Measurements from ENCODE around the gene SPAG8. TPM values are rescaled to one million over a fixed set of nuclear protein-coding genes. Genes with fewer than 3 reads are reported as not detected.

The SPAG8 gene
- total and polyA plus RNA-seq, 10 of the 15 experiments (the other 5 are each of a cell fraction or from before 2014, with no cell fraction given): 0.40 to 1.1 (median 0.72) TPM

GRCh38 chr9:35771534-35771933 is 40.5 kb downstream of the SPAG8 start:
- DNase-seq (ENCODE audit: low read depth, low spot score) (no peak), ATAC-seq (no peak), FAIRE-seq (no peak)
- BruUV-seq (replicated peaks): no TSS peak
- 100% methylated on average over 1 of the region's 1 CpG for WGBS (ENCODE audit: insufficient coverage, insufficient replicate concordance, low lambda C conversion rate, missing lambda C conversion rate)
- Histone ChIP-seq H3K9ac (ENCODE audit: control insufficient read depth, insufficient read depth, low read length) (no peak overlapping the region), H2AFZ (ENCODE audit: control insufficient read depth, low read depth, low read length) (no peak overlapping the region), H3K79me2 (ENCODE audit: control insufficient read depth, insufficient read depth, low read length) (peaks cover 3% of the 10 kb centered on the region; the same call in 1 of the 2 replicates), H3K36me3 (ENCODE audit: control insufficient read depth in 2 of 2, insufficient read depth in 2 of 2, low read length in 1 of 2) (peaks cover 0 to 3% of the 10 kb centered on the region in 2 experiments; a peak in 1 of 4 replicates), H3K27ac (ENCODE audit: control insufficient read depth, insufficient read depth) (no peak overlapping the region), H3K9me3 (replicated peaks; ENCODE audit: control insufficient read depth, insufficient read depth, low read length) (no peaks in the 10 kb centered on the region), H3K4me1 (ENCODE audit: control insufficient read depth, insufficient read depth, low read length) (no peaks in the 10 kb centered on the region), H3K27me3 (replicated peaks in 1 of 2; ENCODE audit: control insufficient read depth in 2 of 2, insufficient read depth in 2 of 2, low read length in 1 of 2) (no peaks in the 10 kb centered on the region), H3K4me2 (ENCODE audit: control insufficient read depth, insufficient read depth) (no peak overlapping the region), H4K20me1 (ENCODE audit: control insufficient read depth, insufficient read depth) (no peaks in the 10 kb centered on the region), H3K4me3 (no peak overlapping the region)
- ChIA-PET CTCF (interaction anchor here (0.9 to 4.7 kb wide), 10 partner anchors 10 to 110 kb away, joined by 3 to 23 read pairs (median 4); partner anchors contain the start of genes GBA2 and RGP1), RAD21 (ENCODE audit: unreplicated experiment) (interaction anchor here (1.0 kb wide), 1 partner anchor 34 kb away, joined by 3 read pairs; no protein-coding TSS in a partner anchor), POLR2A (interaction anchor here (1.0 kb wide), 1 partner anchor 11 kb away, joined by 3 read pairs; no protein-coding TSS in a partner anchor), SMC1A (ENCODE audit: uncharacterized antibody, unreplicated experiment) (interaction anchor here (0.9 to 1.7 kb wide), 5 partner anchors 9 to 124 kb away, joined by 3 to 5 read pairs (median 3); no protein-coding TSS in a partner anchor)
- in situ Hi-C loops (cut with MboI) (no loop called here), intact Hi-C loops (cut with micrococcal nuclease; ENCODE audit: unreplicated experiment) (no loop called here)
- TF ChIP-seq ESRRA (IDR thresholded peaks at IDR 0.05; ENCODE audit: low read length): no peak
- no peak for TF ChIP-seq TCF12 (IDR thresholded peaks at IDR 0.05; ENCODE audit: low read depth, low read length)
- TF ChIP-seq REST (IDR thresholded peaks at IDR 0.05; ENCODE audit: low read depth, low read length): no peak
- no peak for TF ChIP-seq SKIL (IDR thresholded peaks at IDR 0.05; ENCODE audit: low read depth, poor library complexity, severe bottlenecking)
- TF ChIP-seq PAX8 (IDR thresholded peaks at IDR 0.05): no peak
- no peak for TF ChIP-seq FOXM1 (IDR thresholded peaks at IDR 0.05; ENCODE audit: low read depth, low read length)
- no peak for TF ChIP-seq RUNX3 (IDR thresholded peaks at IDR 0.05; ENCODE audit: low read length)
- TF ChIP-seq CREM (IDR thresholded peaks at IDR 0.05; ENCODE audit: low read depth): no peak
- TF ChIP-seq ETV6 (conservative IDR thresholded peaks at IDR 0.05 in 1 of 2, IDR thresholded peaks at IDR 0.05 in 1 of 2; ENCODE audit: borderline replicate concordance in 1 of 2, low read depth in 1 of 2): no peak
- TF ChIP-seq ZNF384 (IDR thresholded peaks at IDR 0.05; ENCODE audit: borderline replicate concordance, low read depth, low read length): no peak
- no peak for TF ChIP-seq RELB (IDR thresholded peaks at IDR 0.05; ENCODE audit: low read depth)

Data from GM12878 (cell line).